Pancreas (tissue), 10 donors: ENCODE results near the gene FARP1. TPM values are rescaled to one million over a fixed set of nuclear protein-coding genes. Genes with fewer than 3 reads are reported as not detected.
A peak's percentile ranks its signal among the peaks of the same experiment; 100 is the strongest.

Source experiments
- ATAC-seq, 4 donors: fragments of 200-7000 bp; cut with Tn5 transposase; one replicate each; pipeline versions ENCODE4 v1.8.0 to v1.9.1; 2020; ENCODE audit warnings: mild to moderate bottlenecking in 4 of 4, moderate library complexity in 4 of 4
- DNase-seq, 6 donors: peaks; one replicate each; pipeline ENCODE4 v3.0.0-alpha.2; 2020
- FAIRE-seq: peaks from 2 replicates; lab custom pipeline; 2012; peaks lifted over from hg19 to GRCh38; lab: Jason Lieb, UNC
- H3K27ac ChIP-seq, 4 donors: fragments of 200-600 bp; sonication (generic); 1 replicate in 3 of 4; 2 replicates in 1 of 4; pipeline versions ENCODE4 v1.5.0 to v1.8.0; 2020
- H3K27me3 ChIP-seq, 4 donors: fragments of 200-600 bp; one replicate each; pipeline ENCODE4 v1.8.0; 2021
- H3K36me3 ChIP-seq, 3 donors: fragments of 200-600 bp; sonication (generic) in 1 of 3; one replicate each; pipeline versions ENCODE4 v1.5.0 to v1.8.0; 2020 to 2021
- H3K4me1 ChIP-seq, 3 donors: fragments of 200-600 bp; one replicate each; pipeline ENCODE4 v1.8.0; 2021
- H3K4me3 ChIP-seq, 4 donors: fragments of 200-600 bp; sonication (generic) in 2 of 4; one replicate each; pipeline versions ENCODE4 v1.5.0 to v1.8.0; 2020 to 2021
- H3K9me3 ChIP-seq, 4 donors: fragments of 200-600 bp; one replicate each; pipeline ENCODE4 v1.8.0; 2021
- WGBS, 2 donors: extraction: QIAGEN DNeasy Blood & Tissue Kit; methylation state at CpG; one replicate each; pipeline ENCODE4 v1.1.7; 2013; 5-methylcytosine and 5-hydroxymethylcytosine counted together
- intact Hi-C, 3 donors: fragments of 100-400 bp; cut with DNase I; formaldehyde crosslinking; loops; one replicate each; pipeline versions ENCODE4 v1.11.1 to v1.14.2; 2022
- polyA plus RNA-seq, 2 donors: library from polyadenylated mRNA; stranded (reverse); fragments of 200-250 nt; gene quantifications; one replicate each; pipeline ENCODE4 v1.2.3, GENCODE V29; 2013
- total RNA-seq, 6 donors: library from RNA; stranded (reverse); fragmentation: NEBNext Ultra II Directional in 4 of 6; extraction: Animal tissue kit (Norgen Biotek cat#: 25700) in 4 of 6; gene quantifications; one replicate each; pipeline versions ENCODE4 v1.2.1 to v1.2.4, GENCODE V29; 2021 to 2023
- TF ChIP-seq, protein P1 (sequence below), 4 donors: fragments of 200-600 bp; sonication (generic) in 3 of 4; IDR thresholded peaks; one replicate each; pipeline versions ENCODE4 v1.5.0 to v1.8.0; 2021; ENCODE audit warnings: antibody characterized with exemption in 4 of 4
- donor health status: healthy with polysubstance abuse.
- donor health status: DM: no; HTN: no; CAD: no; lungs with moderate emphysema.
- donor health status: DM: no; HTN: no; CAD: no.
- donor health status: control.
- donor health status: control.
- donor health status: Bipolar disorder and iron deficiency.
- donor health status: DM: yes; HTN: yes; CAD: no.
- donor health status: DM: no; HTN: no; CAD: no.
- donor health status: DM: no; HTN: no; CAD: no.
- donor health status: DM: yes; HTN: yes; CAD: no.

The FARP1 gene
- total and polyA plus RNA-seq, 8 donors, result 30.8 to 95.1 (median 56.0) TPM

DNA sequence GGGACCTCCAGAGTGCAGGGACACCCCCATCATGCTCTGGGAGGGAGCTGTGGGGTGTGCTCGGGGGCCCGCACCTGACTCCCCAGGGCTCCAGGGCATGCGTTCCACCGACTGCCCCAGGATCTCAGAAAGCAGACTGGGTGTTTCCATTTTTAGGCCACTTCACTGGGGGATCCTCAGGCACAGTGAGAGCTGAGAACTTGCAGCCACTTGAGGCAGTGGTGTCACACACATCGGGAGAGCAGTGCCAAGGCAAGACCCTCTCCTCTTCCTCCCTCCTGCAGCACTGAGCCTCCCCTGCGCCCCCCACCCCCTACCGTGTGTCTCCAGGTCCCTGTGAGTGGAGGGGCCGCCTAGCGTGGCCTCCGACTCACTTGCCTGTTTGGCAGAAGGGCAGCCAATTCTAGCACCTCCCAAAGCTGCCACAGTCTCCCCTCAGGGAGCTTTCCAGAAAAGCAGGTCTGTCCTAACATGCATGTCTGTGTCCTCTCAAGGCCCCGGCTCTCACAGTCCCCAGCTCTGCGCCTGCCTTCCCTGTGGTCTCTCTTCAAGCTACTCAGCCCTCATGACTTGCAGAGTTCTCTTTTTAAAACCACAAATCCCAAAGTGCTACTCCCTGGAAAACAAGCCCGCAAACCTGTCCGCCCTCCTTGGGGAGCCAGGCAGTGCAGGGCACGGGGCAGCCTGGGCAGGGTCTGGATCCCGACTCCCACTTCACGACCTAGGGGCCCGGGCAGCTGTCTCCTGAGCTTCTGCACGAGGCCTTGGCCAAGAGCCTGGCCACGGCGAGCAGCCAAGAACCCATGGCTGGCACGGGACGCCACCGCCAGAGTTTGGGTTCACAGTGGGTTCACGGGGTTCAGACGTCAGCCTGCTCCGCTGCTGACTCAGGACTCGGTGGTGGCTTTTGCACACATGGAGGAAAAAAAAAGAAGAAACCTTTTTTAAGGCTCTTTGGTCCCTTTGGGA, 339.9 kb downstream of the FARP1 start:
- peak overlapping the region in 2 of 4 donors; percentile 6 for H3K4me3 ChIP-seq
- H3K36me3 ChIP-seq, result no peaks in the 10 kb centered on the region
- peak; percentile 70 to 89 (median 82) for DNase-seq
- H3K27ac ChIP-seq, result peak overlapping the region; percentile 14 to 99 (median 60)
- FAIRE-seq, result no peak
- H3K9me3 ChIP-seq, result no peaks in the 10 kb centered on the region
- ATAC-seq, result peak; percentile 31 to 58 (median 42)
- TF ChIP-seq, protein P1, sequence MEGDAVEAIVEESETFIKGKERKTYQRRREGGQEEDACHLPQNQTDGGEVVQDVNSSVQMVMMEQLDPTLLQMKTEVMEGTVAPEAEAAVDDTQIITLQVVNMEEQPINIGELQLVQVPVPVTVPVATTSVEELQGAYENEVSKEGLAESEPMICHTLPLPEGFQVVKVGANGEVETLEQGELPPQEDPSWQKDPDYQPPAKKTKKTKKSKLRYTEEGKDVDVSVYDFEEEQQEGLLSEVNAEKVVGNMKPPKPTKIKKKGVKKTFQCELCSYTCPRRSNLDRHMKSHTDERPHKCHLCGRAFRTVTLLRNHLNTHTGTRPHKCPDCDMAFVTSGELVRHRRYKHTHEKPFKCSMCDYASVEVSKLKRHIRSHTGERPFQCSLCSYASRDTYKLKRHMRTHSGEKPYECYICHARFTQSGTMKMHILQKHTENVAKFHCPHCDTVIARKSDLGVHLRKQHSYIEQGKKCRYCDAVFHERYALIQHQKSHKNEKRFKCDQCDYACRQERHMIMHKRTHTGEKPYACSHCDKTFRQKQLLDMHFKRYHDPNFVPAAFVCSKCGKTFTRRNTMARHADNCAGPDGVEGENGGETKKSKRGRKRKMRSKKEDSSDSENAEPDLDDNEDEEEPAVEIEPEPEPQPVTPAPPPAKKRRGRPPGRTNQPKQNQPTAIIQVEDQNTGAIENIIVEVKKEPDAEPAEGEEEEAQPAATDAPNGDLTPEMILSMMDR (IDR thresholded peaks at IDR 0.05), result no peak
- peaks cover 33 to 49% (median 48%) of the 10 kb centered on the region in 3 donors for H3K4me1 ChIP-seq
- intact Hi-C loops, result loop anchor here in 1 of 3 donors (10.0 kb wide), 1 partner anchor 92 kb away; the partner anchor contains the start of gene STK24
- no peaks in the 10 kb centered on the region for H3K27me3 ChIP-seq
- 32 to 40% methylated on average over 27 to 28 of the region's 28 CpGs for WGBS, 2 donors

- H3K4me1 ChIP-seq, result peaks cover 33 to 49% (median 48%) of the 10 kb centered on the region in 3 donors
- DNase-seq, result peak in 1 of 6 donors; percentile 15
- no peaks in the 10 kb centered on the region for H3K27me3 ChIP-seq
- peak in 2 of 4 donors; percentile 6 to 9 for ATAC-seq
- no peaks in the 10 kb centered on the region for H3K9me3 ChIP-seq
- intact Hi-C loops, result loop anchor here in 1 of 3 donors (10.0 kb wide), 1 partner anchor 91 kb away; the partner anchor contains the start of gene STK24
- 24 to 33% methylated on average over 14 of the region's 14 CpGs for WGBS, 2 donors
- FAIRE-seq, result no peak
- peak overlapping the region in 2 of 4 donors; percentile 6 for H3K4me3 ChIP-seq
- H3K36me3 ChIP-seq, result no peaks in the 10 kb centered on the region
- TF ChIP-seq, protein P1 (IDR thresholded peaks at IDR 0.05), result no peak
- H3K27ac ChIP-seq, result peak overlapping the region; percentile 81 to 99 (median 96)
Observed at GRCh38 chr13:98483601-98484288, 340.9 kb downstream of the FARP1 start.

GRCh38 chr13:98484289-98485219, 341.7 kb downstream of the FARP1 start:
- Histone ChIP-seq H3K4me1 (peaks cover 33 to 51% (median 49%) of the 10 kb centered on the region in 3 donors), H3K4me3 (peak overlapping the region in 2 of 4 donors; percentile 6), H3K9me3 (no peaks in the 10 kb centered on the region), H3K36me3 (no peaks in the 10 kb centered on the region), H3K27me3 (no peaks in the 10 kb centered on the region), H3K27ac (peak overlapping the region; percentile 81 to 99 (median 96))
- FAIRE-seq (no peak), DNase-seq (peak; percentile 74 to 93 (median 87)), ATAC-seq (peak; percentile 84 to 87 (median 86))
- TF ChIP-seq, protein P1 (IDR thresholded peaks at IDR 0.05), result no peak
- WGBS, 2 donors, result 15 to 17% methylated on average over 21 of the region's 21 CpGs
- intact Hi-C loops, result loop anchor here in 1 of 3 donors (10.0 kb wide), 1 partner anchor 90 kb away; the partner anchor contains the start of gene STK24

DNA sequence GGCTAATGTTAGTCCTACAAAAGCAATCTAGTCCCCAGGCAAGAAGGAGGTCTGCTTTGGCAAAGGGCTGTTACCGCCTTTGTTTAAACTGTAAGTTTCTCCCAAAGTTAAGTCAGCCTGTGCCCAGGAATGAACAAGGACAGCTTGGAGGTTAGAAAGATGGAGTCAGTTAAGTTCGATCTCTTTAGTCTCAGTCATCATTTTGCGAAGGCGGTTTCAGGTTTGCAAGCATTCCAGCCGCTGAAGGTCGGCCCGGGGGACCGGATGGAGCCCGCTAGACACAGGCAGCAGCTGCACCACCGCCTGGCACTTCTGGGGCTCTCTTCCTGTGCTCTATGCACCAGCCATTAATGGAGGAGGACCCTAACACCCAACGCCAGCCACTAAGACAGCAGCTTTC, 342.7 kb downstream of the FARP1 start:
- Histone ChIP-seq H3K27me3 (no peaks in the 10 kb centered on the region), H3K9me3 (no peaks in the 10 kb centered on the region), H3K4me1 (peaks cover 38 to 58% (median 57%) of the 10 kb centered on the region in 3 donors), H3K36me3 (no peaks in the 10 kb centered on the region), H3K27ac (peak overlapping the region; percentile 81 to 99 (median 96)), H3K4me3 (no peak overlapping the region)
- no peak for ATAC-seq
- no peak for FAIRE-seq
- no peak for DNase-seq
- intact Hi-C loops, result loop anchor here in 1 of 3 donors (10.0 kb wide), 1 partner anchor 89 kb away; the partner anchor contains the start of gene STK24
- TF ChIP-seq, protein P1 (IDR thresholded peaks at IDR 0.05), result no peak
- WGBS, 2 donors, result 91 to 95% methylated on average over 11 of the region's 11 CpGs
